IPS-20b (cell line): Measurements from ENCODE around the gene KRT36.

Experiments
- H3K27ac ChIP-seq: one replicate; pipeline ENCODE4 v1.5.1; 2013; ENCODE audit warnings: low read length
- H3K27me3 ChIP-seq: 2 replicates; pipeline ENCODE4 v1.6.1; 2013; ENCODE audit warnings: mild to moderate bottlenecking, low read length, inconsistent platforms; ENCODE audit not compliant: insufficient read depth
- H3K36me3 ChIP-seq: 2 replicates; pipeline ENCODE4 v1.6.1; 2013; ENCODE audit warnings: low read depth, mild to moderate bottlenecking, inconsistent platforms, low read length, moderate library complexity; ENCODE audit not compliant: insufficient read depth
- H3K4me1 ChIP-seq: 2 replicates; pipeline ENCODE4 v1.6.1; 2013; ENCODE audit warnings: mild to moderate bottlenecking, control low read depth, inconsistent platforms, low read length, moderate library complexity; ENCODE audit not compliant: insufficient read depth
- H3K4me3 ChIP-seq: 2 replicates; pipeline ENCODE4 v1.5.1; 2013; ENCODE audit warnings: mild to moderate bottlenecking, low read length, inconsistent platforms
- H3K9ac ChIP-seq: 2 replicates; pipeline ENCODE4 v1.6.1; 2013; ENCODE audit warnings: low read depth, mild to moderate bottlenecking, inconsistent platforms, low read length, moderate library complexity
- H3K9me3 ChIP-seq: 2 replicates; pipeline ENCODE4 v1.6.1; 2013; ENCODE audit warnings: mild to moderate bottlenecking, low read depth, low read length, inconsistent platforms; ENCODE audit not compliant: insufficient read depth

Gene KRT36

DNA sequence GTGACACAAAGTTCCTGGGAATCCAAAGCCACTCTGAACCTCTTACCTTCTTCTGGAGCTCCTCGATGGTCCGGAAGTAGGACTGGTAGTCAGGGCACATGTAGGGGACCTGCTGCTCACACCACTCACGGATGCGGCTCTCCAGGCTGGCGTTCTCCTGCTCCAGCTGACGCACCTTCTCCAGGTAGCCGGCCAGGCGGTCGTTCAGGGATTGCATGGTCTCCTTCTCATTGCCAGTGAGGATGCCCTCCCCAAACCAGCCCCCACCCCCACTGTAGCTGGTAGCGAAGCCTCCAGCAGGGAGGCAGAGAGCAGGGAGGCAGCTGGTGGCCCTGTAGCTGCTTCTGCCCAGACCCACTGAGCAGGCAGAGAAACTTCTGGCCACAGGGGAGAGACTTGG is 9.1 kb downstream of the KRT36 start:
- Histone ChIP-seq H3K27me3 (no peaks in the 10 kb centered on the region), H3K4me1 (no peaks in the 10 kb centered on the region), H3K27ac (no peak overlapping the region), H3K9ac (no peak overlapping the region), H3K4me3 (no peak overlapping the region), H3K9me3 (no peaks in the 10 kb centered on the region), H3K36me3 (no peaks in the 10 kb centered on the region)

DNA sequence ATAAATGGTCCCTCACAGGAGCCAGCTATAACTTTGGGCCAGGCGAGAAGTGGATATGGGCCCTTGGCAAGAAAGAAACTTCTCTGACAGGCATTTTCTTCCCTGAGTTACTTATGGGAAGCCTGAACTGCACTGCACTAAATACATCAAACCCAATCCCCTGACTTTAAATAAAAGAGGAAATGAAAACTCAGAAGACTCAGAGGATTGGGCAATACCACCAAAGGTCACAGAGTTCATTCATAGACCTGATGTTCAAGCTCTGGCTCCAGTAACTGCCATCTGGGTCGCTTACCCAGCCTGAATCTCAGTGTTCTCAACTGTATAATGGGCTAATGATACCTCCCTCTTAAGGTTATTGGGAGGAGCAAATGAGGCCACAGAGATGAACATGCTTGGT is 9.6 kb downstream of the KRT36 start:
- no peak overlapping the region for H3K9ac ChIP-seq
- no peaks in the 10 kb centered on the region for H3K36me3 ChIP-seq
- H3K9me3 ChIP-seq, result no peaks in the 10 kb centered on the region
- H3K4me3 ChIP-seq, result no peak overlapping the region
- no peak overlapping the region for H3K27ac ChIP-seq
- no peaks in the 10 kb centered on the region for H3K4me1 ChIP-seq
- no peaks in the 10 kb centered on the region for H3K27me3 ChIP-seq

DNA sequence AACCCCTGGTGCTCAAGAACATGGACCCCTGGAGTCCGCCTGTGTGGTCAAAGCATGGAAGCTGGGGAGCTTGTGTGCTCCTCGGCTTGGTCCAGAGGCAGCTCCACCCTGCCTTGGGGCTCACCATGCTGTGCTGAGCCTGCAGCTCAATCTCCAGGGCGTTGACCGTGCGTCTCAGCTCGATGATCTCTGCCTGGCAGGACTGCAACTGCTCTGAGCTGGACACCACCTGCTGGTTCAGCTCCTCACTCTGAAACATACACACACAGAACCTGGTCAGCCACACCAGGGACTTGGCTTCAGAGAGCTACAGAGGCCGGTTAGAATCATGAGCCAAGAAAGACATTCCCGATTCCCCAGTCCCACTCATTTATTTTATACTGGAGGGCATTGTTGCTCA is 11.5 kb downstream of the KRT36 start:
- Histone ChIP-seq H3K9me3 (no peaks in the 10 kb centered on the region), H3K4me1 (no peaks in the 10 kb centered on the region), H3K4me3 (no peak overlapping the region), H3K36me3 (no peaks in the 10 kb centered on the region), H3K27me3 (no peaks in the 10 kb centered on the region), H3K9ac (no peak overlapping the region), H3K27ac (no peak overlapping the region)

DNA sequence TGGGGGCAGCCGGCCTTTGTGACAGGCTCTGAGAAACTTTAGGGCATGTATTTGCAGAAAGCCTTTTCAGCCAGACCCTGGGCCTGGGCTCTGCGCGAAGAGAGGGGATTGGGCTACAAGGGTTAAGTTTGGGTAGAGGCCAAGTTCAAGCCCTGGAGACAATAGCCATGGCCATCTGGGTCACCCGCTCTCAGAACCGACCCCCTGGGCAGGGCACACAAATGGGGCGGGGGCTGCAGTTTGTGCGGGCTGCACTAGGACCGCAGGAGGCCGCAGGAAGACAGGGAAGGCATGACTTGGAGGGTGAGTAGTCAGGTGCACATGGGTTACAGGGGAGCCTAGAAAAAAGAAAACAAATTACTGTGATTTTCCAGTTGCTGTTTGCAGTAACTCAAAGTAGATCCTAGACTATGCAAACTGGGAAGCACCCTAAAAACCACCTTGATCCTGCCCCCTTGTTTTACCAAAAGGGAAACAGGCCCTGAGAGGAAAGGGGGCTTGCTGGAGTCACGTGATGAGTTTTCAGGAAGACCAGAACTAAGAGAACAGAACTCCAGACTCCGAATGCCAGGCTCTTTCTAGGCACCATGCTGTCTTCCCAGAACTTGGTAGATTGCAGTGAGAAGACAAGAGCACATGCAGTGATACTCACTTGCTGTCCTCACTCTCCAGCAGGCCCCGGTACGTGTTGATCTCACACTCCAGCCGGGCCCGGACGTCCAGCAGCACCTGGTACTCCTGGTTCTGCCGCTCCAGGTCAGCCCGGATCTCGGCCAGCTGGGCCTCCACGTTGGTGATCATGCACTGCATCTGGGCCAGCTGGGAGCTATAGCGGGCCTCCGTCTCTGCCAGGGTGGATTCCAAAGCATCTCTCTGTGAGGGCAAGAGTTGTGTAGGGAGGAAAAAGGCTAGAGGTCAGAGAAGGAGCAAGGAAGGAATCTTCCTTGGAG is 12.6 kb downstream of the KRT36 start:
- Histone ChIP-seq H3K4me1 (no peaks in the 10 kb centered on the region), H3K4me3 (no peak overlapping the region), H3K27me3 (no peaks in the 10 kb centered on the region), H3K27ac (no peak overlapping the region), H3K9ac (no peak overlapping the region), H3K9me3 (no peaks in the 10 kb centered on the region), H3K36me3 (no peaks in the 10 kb centered on the region)

DNA sequence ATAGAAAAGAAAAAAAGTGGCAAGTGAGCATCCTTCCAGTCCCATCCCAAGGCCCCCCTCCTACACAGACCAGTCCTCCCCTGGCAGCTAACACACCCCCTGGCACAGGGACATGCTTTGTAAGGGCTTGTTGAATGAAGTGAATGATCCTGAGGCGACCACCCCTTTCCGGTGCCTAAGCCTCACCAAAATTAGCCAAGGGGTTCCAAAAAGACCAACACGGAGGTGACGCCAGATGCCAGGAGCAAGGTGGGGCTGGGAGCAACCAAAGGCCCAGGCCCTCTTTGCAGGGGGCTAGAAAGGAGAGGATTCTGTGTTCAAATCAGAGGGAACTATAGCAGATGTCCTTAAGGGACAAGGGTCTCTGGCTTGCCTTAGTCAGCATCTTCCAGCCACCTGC is 14.3 kb downstream of the KRT36 start:
- Histone ChIP-seq H3K36me3 (no peaks in the 10 kb centered on the region), H3K4me3 (no peak overlapping the region), H3K9ac (no peak overlapping the region), H3K4me1 (no peaks in the 10 kb centered on the region), H3K9me3 (no peaks in the 10 kb centered on the region; the same call in 1 of the 2 replicates), H3K27ac (no peak overlapping the region), H3K27me3 (no peaks in the 10 kb centered on the region)

DNA sequence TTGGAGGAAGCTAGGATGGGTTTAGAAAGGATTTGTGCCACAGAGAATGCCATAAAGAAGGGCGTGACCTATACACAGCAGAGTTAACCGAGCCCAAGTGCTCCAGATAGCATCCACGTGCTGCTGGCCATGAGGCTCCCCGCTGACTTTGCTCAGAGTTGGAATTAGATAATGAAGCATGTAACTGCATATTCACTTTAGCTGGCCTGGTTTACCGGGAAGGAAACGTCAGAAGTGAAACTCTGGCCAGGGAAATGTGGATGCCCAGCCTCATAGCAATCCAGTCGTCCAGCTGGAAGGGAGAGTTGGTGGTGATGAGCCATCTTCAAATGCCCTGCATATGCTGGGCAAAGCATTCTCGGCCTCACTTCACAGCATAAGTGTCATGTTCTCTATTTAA is 14.8 kb downstream of the KRT36 start:
- no peak overlapping the region for H3K27ac ChIP-seq
- H3K9me3 ChIP-seq, result no peaks in the 10 kb centered on the region; the same call in 1 of the 2 replicates
- no peaks in the 10 kb centered on the region for H3K4me1 ChIP-seq
- no peaks in the 10 kb centered on the region for H3K36me3 ChIP-seq
- no peak overlapping the region for H3K4me3 ChIP-seq
- H3K9ac ChIP-seq, result no peak overlapping the region
- no peaks in the 10 kb centered on the region for H3K27me3 ChIP-seq

DNA sequence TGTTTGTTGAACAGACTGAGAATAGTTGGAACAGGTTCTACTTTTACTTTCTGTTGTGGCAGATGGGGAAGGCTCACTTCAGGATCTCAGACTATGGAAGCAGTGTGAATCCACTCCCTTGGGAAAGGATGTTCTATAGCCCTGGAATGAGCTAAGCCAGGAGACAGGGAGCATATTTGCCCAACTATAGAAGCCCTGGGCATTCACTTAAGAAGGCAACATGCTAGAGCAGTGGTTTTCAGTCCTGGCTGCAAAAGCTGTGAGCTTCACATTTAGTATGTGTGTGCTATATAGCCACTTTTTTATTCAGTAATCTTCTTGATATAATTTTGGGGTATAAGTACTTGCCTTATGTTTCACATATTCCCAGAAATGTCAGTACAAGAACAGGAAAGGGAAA is 21.4 kb downstream of the KRT36 start:
- no peak overlapping the region for H3K4me3 ChIP-seq
- H3K9ac ChIP-seq, result no peak overlapping the region
- no peaks in the 10 kb centered on the region; the same call in 1 of the 2 replicates for H3K9me3 ChIP-seq
- no peaks in the 10 kb centered on the region for H3K4me1 ChIP-seq
- H3K27me3 ChIP-seq, result no peaks in the 10 kb centered on the region
- H3K27ac ChIP-seq, result no peak overlapping the region
- H3K36me3 ChIP-seq, result no peaks in the 10 kb centered on the region

DNA sequence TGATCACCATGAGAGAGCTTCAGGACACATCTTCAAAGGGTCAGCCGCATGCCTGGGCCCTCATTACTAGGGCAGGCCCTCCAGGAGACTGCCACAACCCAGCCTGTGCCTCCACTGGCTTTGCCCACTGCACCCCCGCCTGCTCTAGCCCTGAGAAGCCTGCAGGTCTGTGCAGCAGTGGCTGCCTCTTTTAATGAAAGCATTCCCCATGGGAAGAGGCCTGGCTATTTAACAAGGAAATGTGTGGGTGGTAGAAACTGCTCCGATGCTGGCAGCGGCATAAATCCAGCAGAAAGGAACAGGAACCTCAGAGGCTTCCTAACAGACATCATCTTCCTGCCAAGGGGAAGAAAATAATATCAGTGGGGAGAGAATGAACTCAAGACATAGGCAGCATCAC is 22.1 kb downstream of the KRT36 start:
- H3K36me3 ChIP-seq, result no peaks in the 10 kb centered on the region
- no peaks in the 10 kb centered on the region for H3K27me3 ChIP-seq
- H3K4me1 ChIP-seq, result no peaks in the 10 kb centered on the region
- no peaks in the 10 kb centered on the region; the same call in 1 of the 2 replicates for H3K9me3 ChIP-seq
- no peak overlapping the region for H3K4me3 ChIP-seq
- no peak overlapping the region for H3K9ac ChIP-seq
- H3K27ac ChIP-seq, result no peak overlapping the region

DNA sequence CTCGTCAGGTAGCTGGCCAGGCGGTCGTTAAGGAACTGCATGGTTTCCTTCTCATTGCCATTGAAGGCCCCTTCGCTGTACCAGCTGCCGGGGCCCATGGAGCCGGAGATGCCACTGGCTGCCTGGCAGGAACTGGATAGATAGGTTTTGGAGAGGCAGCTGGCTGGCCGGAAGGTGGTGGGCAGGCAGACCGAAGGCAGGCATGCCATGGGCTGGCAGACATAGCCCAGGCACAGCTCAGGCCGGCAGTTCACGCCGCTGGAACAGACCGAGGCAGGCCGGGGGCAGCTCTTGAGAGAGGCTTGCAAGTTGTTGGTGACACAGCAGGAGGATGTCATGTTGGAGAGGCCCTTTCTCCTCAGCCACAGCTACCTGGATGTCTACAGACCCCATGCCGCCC is 22.7 kb downstream of the KRT36 start, which contains the start of gene KRT32:
KRT32 (minus strand) TSS at position 399 of the 400 bp plus-strand sequence; CDS start at position 338, 61 bp downstream.
- Histone ChIP-seq H3K27ac (no peak within 1 kb of the TSS), H3K36me3 (no peaks in the 10 kb centered on the region), H3K9me3 (no peaks in the 10 kb centered on the region; the same call in 1 of the 2 replicates), H3K27me3 (no peaks in the 10 kb centered on the region), H3K4me3 (no peak within 1 kb of the TSS), H3K9ac (no peak within 1 kb of the TSS), H3K4me1 (no peaks in the 10 kb centered on the region)

DNA sequence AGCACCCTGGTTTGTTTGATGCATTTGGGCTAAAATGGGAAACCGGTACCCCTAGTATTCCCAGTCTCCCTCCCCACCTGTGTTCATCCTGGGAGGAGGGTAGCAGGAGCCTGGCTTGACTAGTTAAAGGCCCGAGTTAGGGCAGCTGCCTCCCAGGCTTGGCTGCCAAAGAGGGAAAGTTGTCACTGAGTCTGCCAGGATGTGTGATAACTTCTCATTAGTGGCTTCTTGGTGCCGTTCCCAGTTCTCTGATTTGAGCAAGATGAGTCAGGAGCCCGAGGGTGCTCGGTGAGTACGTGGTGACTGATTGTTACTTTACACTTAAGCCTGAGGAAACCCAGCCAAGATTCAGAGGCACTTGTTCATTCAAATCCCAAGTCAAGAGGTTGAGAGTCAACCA is 25.0 kb downstream of the KRT36 start:
- H3K27ac ChIP-seq, result no peak overlapping the region

DNA sequence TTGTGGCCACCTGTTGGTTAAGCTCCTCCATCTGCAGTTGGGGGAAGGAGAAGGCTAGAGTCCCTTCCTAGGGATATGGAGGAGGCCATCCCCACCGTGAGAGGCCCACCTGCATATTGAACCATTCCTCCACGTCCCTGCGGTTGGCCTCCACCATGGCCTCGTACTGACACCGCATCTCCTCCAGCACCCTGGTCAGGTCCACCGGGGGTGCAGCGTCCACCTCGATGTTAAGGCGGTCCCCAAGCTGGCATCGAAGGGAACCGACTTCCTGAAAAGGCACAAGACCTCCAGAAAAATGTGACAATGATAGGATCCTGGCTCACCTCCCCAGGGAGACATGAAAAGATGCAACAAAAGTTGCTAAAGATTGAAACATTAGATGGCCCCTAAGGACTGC is 25.5 kb downstream of the KRT36 start:
- Histone ChIP-seq H3K9me3 (no peaks in the 10 kb centered on the region), H3K27ac (no peak overlapping the region), H3K4me3 (no peak overlapping the region), H3K4me1 (no peaks in the 10 kb centered on the region), H3K9ac (no peak overlapping the region), H3K36me3 (no peaks in the 10 kb centered on the region), H3K27me3 (no peaks in the 10 kb centered on the region)

More for the DNA sequence above, 25.0 kb downstream of the KRT36 start:
- H3K27me3 ChIP-seq, result no peaks in the 10 kb centered on the region
- no peak overlapping the region for H3K9ac ChIP-seq
- no peaks in the 10 kb centered on the region for H3K4me1 ChIP-seq
- no peak overlapping the region for H3K4me3 ChIP-seq
- no peaks in the 10 kb centered on the region for H3K9me3 ChIP-seq
- H3K36me3 ChIP-seq, result no peaks in the 10 kb centered on the region

DNA sequence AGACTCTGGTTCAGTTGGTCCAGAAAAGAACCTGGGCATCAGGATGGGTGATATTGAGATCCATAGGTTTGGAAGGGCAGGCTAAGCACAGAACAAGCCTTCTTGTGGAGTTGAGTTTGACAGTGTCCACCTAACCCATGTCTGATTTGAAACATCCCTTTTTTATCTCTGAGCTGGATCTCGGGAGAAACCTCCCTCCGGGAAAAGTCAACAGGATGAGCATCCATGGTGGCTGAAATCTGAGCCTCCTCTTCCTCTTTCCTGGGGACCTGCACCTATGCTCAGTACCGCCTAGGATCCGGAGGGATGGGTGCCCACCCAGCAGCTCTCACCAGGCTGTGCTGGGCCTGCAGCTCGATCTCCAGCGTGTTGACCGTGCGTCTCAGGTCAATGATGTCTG is 26.0 kb downstream of the KRT36 start:
- Histone ChIP-seq H3K27me3 (no peaks in the 10 kb centered on the region), H3K4me3 (no peak overlapping the region), H3K27ac (no peak overlapping the region), H3K9ac (no peak overlapping the region), H3K4me1 (no peaks in the 10 kb centered on the region), H3K36me3 (no peaks in the 10 kb centered on the region), H3K9me3 (no peaks in the 10 kb centered on the region)
